Endometrial microvascular endothelial cells (primary cell): Measurements from ENCODE around the gene EIF2S1. TPM values are rescaled to one million over a fixed set of nuclear protein-coding genes. Genes with fewer than 3 reads are reported as not detected.
"Not testable (repeated sequence)": the region's sequence is repeated elsewhere in the genome, so short reads cannot be mapped to it uniquely, and the experiment has no call there.

Experiments
- in situ Hi-C: cut with HindIII; loops from 2 replicates; pipeline ENCODE4 v1.10.0; 2017; ENCODE audit warnings: low sequenced_read_pairs, low pct_unique_long_range_greater_than_20kb; ENCODE audit errors: inconsistent ontology term
- total RNA-seq: library from RNA; depleted of rRNA; stranded (reverse); fragments of >200 nt; gene quantifications from one replicate; pipeline ENCODE4 v1.2.3, GENCODE V29; 2015; ENCODE audit errors: inconsistent ontology term

EIF2S1 gene
- 227 TPM for total RNA-seq

DNA sequence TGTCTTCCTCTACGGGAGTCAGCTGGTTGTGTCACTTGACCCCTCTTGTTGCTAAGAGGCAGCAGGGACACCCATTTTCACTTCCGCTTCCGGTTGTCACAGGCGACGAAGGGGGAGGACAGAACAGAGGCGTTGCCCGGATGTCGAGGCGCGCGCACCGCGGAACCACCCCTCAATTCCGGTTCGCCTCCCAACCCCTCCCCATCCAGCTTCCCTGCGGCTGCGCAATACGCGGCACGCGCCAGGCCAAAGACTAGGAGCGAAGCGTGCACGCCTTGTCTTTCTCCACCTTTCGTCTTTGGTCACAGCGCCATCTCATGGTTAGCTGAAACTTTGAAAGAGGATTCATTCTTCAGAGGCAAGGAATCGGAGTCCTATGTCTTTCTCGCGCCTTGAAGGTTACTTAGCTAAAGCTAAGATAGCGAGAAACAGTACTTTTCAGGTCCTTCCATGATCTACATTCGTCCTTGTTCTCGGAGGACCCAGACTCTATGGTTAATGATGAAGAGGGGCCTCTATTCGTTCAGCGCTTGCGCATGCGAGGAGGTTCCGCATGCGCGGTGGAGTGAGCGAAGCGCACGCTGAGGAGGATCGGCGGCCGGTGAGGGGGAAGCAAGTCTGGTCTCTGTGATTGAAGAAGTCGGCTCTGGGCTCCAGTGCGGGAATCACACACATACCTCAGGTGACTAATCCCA lies at the start of gene EIF2S1, which contains the start of gene ATP6V1D:
Gene EIF2S1, plus strand, starts transcription at position 554 of the 695 bp plus-strand sequence. CDS start 4,440 bp downstream, outside the sequence.
Gene ATP6V1D, minus strand, starts transcription at position 30 of the 695 bp plus-strand sequence. CDS start 106 bp downstream, outside the sequence.
- in situ Hi-C loops: no loop called here

DNA sequence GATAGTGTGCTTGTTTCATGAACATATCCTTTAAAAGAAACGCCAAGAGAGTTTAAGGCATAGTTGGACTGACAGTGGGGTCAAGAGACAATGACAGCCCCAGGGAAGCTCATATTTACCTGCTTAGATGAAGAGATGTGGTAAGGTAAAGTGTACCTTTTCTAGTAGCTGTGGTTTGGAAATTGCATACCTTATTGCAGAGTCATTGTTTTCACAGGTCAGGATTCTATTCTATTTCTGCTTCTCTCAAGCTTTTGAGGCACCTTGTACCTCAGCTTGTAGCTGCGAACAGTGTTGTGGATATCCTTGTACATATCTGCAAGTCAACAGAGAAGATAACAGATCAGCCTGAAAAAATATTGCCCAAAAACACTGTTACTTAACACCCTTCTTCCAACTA lies 48.3 kb upstream of the EIF2S1 start:
- in situ Hi-C loops: no loop called here

DNA sequence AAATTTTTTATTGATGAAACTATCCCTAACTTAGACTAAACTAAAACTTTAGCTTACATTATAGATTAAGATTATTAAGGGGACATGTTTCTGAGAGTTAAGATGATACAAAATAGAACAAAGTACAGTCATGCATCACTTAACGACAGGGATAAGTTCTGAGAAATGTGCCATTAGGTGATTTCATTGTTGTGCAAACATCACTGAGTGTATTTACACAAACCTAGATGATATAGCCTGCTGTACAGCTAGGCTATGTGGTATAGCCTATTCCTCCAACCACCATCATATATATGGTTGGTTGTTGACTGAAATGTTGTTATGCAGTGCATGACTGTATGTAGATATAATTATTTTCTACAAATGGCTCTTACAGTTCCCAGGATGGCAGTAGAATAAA lies 47.0 kb upstream of the EIF2S1 start:
- in situ Hi-C loops: no loop called here

DNA sequence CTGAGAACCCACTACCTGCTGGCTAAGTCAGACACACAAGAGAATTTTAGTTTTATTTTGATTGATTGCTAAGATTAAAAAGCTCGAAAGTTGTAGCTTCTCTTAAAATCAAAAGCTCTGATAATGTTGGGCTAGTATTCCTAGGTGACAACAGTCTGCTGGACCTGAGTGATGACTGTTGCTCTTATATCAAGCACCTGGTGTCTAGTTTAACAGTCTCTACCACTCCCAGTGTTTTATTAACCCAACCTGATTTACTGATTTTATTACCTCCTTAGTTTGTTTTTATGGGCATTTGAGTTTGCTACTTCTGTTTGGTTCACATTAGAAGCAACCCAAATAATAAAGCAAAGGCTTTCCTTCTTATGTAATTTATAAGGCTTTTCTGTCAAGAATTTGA lies 42.3 kb upstream of the EIF2S1 start:
- in situ Hi-C loops: no loop called here

DNA sequence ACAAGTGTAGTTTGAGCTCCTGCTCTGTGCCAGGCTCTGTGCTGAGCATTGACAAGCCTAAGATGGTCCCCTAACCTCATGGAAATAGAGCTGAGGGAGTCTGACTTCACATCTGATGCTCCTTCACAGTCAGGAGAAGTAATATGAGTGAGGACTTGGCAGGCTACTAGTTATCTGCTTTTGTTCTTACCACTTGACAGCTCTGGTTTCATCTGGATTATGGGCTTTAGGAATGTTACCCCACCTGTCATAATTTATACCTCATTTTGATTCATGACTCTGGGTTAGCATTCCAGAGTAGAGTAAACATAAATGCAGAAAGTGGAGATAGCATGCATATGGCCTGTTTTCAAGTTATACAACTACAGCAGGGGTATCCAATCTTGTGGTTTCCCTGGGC lies 41.0 kb upstream of the EIF2S1 start:
- in situ Hi-C loops: no loop called here

DNA sequence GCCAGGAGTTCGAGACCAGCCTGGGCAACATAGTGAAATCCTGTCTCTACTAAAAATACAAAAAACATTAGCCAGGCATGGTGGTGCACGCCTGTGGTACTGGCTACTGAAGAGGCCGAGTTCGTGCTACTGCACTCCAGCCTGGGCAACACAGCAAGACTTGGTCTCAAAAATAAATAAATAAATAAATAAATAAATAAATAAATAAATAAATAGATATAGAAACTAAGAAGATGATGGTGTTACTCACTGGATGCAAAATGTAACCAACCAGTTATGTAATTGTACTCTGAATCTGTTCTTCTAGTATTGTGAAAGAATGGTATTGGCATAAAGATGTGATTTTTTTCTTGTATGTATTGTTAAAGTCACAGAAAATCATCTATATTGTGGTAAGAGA lies 30.5 kb upstream of the EIF2S1 start:
- in situ Hi-C loops: not testable (repeated sequence)

DNA sequence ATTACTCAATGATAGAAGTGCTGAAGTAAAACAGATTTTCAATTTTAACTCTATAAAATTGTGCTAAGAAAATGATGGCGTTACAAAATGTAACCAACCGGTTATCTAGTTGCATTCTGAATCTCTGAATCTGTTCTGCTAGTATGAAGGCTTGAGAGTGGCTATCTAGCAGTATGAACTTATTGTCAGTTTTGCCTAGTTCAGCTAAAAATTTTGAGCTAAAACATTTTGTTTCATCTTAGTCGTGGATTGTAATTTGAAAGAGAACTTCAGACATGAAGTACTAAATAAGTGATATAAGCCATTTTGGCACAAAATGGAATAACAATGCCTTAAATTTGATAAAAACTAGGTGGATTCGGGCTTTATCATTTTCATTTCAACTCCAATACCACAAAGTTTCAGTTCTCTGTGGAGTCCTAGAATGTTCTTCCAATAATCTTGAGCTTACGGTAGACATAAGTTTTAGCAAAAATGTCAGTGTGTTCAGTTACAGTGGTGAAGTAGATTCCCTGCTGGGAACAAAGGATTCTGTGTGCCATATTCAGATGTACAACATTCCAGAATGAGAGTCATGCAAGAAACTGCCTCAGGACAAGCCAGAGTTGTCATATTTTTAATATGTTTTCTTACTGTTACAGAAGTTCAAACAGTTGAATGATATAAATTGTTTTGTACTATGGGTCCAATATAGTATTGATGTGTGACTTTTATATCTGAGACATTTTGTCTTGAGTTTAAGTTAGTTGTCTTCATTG lies 28.6 kb upstream of the EIF2S1 start:
- in situ Hi-C loops: no loop called here

DNA sequence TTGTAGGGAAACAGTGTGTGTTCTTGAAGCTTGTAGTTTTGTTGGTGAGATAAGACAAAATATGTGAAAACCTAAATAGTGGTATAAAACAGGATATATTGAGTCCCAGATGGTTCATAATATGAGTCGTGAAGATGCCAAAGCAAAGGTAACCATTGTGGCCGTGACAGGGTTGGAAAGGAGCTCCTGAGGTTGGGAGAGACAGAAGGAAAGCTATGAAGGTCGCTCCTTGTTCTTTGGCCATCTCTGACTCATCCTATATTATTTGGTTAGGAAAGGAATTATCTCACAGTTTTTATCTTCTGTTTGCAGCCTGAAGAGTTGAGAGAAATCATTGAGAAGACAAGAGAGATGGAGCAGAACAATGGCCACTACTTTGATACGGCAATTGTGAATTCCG lies 27.7 kb upstream of the EIF2S1 start:
- in situ Hi-C loops: no loop called here

DNA sequence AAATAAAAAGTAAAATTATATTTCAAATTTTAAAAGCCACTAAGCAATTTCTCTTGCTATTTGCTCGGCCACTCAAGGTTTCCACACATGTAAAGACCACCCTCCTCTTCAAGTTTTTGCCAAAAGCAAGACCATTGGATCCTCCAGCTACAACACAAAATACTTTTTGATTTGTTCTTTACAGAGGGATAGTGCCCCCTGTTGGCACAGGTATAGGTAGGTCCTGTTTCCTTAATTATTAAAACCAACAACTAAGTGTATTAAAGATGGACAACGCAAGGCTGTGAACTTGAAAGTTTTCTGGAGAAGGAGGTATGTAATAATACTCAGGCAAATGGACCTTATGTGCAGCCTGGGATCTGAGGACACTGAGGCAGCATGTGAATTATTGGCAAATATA lies 24.3 kb upstream of the EIF2S1 start:
- in situ Hi-C loops: no loop called here

DNA sequence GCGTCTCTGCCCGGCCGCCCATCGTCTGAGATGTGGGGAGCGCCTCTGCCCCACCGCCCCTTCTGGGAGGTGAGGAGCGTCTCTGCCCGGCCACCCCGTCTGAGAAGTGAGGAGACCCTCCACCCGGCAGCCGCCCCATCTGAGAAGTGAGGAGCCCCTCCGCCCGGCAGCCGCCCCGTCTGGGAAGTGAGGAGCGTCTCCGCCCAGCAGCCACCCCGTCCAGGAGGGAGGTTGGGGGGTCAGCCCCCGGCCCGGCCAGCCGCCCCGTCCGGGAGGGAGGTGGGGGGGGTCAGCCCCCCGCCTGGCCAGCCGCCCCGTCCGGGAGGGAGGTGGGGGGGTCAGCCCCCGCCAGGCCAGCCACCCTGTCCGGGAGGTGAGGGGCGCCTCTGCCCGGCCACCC lies 18.9 kb upstream of the EIF2S1 start:
- in situ Hi-C loops: not testable (repeated sequence)

DNA sequence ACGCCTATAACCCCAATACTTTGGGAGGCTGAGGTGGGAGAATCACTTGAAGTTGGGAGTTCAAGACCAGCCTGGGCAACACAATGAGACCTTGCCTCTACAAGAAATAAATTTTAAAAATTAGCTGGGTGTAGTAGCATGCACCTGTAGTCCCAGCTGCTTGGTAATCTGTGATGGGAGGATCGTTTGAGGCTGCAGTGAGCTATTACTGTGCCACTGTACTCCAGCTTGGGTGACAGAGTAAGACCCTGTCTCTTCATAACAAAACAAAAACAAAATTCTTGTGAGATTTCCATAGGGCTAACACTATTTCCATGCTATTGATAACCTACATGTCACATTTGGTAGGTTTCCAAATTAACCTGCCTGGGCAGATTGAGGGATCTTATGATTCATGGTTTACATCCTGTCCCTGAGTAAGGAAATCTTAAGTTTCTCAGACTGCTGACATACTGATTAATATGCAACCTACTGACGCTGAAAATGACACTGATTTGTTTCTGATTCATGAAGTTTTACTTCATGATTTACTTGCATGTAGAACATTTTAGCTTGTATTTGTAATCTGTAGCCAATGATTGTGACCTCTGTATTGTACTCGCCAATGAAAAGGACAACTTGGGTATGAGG lies 16.4 kb upstream of the EIF2S1 start:
- in situ Hi-C loops: no loop called here

DNA sequence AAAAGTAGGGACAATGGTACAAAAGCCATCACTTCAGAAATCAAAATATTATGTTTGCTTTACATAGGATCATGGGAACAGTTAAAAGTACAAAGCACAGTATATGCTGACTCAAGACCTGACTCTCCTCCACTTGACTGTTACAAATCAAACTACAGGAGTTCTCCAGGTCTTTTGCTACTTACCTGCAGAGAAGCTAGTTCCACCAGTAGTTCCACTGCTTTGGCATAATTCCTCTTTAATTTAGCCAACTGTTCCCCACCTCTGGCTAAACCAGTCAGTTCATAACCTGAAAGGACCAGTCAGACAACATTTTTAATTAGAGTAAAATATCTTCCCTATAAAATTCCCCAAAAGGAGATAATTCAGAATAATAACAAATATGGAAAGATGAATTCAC lies 14.5 kb upstream of the EIF2S1 start:
- in situ Hi-C loops: no loop called here

DNA sequence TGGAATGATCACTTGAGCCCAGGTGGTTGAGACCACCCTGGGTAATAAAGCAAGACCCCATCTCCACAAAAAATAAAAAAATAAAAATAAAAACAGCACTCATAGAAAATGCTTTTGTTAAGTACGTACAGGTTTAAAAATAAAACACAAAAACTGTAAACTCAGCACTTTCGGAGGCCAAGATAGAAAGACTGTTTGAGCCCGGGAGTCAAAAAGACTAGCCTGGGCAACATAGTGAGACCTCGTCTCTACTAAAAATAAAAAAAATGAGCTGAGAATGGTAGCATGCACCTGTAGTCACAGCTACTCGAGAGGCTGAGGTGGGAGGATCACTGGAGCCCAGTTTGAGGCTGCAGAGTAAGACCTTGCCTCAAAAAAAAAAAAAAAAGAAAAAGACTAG lies 8.1 kb upstream of the EIF2S1 start:
- in situ Hi-C loops: no loop called here

DNA sequence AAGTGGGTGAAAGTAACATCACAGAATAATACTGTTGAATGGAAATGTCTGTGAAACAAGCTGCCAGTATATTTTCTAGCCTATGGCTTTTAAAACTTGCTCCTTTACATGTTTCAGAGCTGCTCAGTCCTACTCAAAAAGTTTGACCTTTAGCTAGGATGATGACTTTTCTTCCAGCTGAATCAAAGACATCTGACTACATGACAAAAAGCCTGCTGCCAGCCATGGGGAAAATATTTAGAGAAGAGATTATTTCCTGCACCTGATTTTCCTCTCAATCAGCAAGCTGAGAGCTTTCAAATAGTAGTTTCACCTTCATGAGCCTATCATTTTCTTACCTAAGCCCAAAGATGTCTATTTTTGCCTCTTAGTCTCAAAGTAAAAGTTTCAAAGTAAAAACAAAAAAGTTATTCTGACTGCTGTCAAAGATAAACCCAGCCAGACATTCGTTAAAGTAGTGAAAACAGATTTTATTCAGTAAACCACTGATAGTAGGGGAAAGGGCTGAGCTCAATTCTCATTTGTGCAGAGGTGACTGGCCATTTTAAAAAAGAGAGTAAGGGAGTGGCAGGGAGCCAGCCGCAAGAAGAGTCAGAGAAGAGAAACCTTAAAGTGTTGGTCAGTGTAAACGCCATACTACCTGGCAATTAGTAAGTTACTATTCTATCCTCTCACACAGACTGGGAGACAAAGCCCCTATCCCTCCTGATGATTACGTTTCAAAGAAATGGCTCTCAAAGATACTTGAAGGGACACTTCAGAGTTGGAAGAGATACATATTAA lies 2.8 kb upstream of the EIF2S1 start:
- in situ Hi-C loops: no loop called here

DNA sequence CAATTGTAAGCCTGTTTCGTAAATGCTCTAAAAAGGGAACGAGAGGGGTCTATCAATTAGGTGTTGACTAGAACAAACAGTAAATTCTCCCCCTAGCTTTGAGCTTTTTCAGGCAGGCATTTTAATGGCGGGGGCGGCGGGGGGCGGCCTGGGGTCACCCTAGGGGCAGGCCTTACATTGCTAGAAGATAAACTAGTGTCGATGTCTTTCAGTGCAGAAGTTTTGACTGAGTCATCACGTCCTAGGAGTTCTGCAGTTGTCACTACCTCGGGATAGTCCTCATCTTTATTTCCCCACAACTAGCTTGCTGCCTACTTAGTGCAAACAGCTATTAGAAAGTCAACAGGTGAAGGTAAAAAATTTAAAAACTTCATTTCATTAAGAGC lies 2.2 kb upstream of the EIF2S1 start:
- in situ Hi-C loops: no loop called here

DNA sequence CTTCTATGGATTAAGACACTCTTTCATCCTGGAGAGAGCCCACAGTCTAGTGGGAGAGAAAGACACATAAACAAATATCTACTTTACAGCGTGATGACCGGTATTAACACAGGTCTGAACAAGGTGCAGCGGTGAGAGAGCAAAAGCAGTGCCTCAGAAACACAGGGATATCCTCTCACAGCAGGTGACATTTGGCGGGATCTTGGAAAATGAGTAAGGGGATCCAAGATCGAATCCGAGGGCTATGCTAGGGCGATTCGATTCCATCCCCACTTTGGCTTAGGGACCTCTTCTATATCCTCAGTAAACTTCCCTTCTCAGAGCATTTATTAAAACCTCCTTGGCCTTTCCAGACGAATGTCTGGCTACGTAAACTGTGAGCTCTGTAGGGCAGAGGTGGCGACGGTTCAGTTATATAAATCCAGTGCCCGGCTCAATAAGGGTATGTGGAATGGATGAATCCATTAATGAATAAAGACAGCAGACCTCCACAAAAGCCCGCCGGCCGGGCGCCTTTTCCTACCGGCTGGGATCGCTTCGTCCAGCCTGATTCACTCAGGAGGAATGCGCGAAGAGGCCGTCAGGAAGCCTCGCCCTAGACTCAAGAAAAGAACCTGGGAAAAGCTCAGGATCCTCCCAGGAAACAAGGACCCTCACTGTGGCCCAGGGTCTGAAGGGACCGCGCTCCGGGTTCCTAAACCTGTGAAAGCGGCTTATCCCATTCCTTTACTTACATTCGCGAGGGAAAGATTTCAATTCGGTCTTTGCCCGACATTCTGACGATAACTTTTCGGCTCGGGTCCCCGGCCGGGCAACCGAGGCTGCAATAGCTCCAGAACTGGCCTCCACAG lies 979 bp upstream of the EIF2S1 start:
- in situ Hi-C loops: no loop called here

DNA sequence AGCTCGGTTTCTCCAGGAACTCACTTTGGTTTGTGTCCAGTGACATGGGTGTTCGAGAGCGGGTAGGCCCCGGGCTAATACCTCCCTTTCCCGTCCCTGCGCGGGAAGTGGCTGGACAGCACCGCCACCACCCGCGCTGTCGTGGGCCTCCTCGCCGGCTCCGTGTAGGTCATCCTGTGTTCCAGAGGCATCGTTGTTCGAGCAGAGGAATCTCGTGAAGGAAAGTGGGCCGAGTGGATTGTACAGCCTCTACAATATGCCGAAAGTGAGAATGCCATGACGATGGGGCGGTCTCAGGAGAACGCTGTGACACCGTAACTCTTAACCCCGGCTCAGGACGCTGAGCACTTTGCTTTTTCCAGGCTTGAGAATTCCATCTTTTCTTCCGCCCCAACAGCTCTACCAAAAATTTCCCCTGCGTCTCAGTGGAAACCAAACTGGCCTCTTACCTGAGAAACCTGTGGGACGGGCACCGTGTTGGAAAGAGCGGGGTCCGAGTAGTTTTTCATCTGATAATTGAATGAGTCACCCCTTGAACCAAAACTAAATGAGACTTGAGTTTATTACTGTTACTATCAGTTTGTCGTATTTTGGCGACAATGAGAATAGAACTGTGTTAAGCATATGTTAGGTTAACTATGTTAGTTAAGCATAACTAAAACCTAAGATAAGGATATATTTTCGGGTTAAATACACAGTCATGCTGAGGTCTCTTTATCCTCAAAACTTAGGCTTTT lies 510 bp downstream of the EIF2S1 start:
- in situ Hi-C loops: no loop called here

DNA sequence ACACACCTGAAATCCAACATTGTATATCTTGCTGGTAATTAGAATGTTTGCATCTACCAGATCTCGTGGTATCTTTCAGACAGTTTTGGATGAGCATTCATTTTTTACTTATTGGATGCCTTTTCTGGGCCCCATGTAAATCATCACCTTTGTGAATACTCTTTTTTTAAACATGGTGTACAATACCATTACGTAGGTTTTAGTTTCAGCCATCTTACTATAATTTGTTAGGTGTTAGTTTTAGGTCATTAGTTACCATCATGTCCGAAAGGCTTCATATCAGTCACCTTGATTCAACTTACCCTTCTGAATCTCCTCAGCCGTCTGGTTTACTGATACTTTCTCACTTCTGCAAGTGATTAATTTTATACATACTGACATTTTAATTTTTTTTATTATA lies 5.3 kb downstream of the EIF2S1 start:
- in situ Hi-C loops: no loop called here
